GM18861 (cell line): ENCODE measurements around the gene SRP9.
"Not testable (repeated sequence)": the region's sequence is repeated elsewhere in the genome, so short reads cannot be mapped to it uniquely, and the experiment has no call there.

Experiments
- ATAC-seq: cut with Tn5 transposase; IDR thresholded peaks from one replicate; pipeline ENCODE4 v1.9.1; 2021; ENCODE audit not compliant: unreplicated experiment

Gene SRP9

GRCh38 chr1:225813214-225813964, 35.8 kb downstream of the SRP9 start:
- ATAC-seq, result no peak

DNA sequence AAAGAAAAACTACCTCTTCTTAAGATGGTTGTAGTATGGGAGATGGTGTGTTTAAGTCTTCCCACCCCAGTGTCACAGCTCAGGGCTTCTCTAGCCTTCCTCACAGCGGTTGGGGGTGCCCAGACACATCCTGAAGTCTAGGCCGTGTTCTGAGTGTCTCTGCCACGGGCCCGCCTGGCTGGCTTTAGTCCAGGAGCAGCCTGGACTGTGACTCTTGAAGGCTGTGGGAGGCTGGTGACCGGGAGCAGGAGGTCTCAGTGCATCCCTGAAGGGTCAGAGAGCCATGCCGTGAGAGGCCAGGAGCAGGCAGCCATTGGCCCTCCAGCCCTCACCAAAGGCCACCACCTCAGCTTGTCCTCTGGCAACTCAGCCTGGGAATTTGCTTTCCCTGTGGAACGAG, 36.8 kb downstream of the SRP9 start:
- ATAC-seq, result no peak

- not testable (repeated sequence) for ATAC-seq
These were observed 37.5 kb downstream of the SRP9 start for GRCh38 chr1:225815090-225815489.

- ATAC-seq, result no peak
These were observed 38.0 kb downstream of the SRP9 start for GRCh38 chr1:225815526-225816178.

- no peak for ATAC-seq
These were observed 39.3 kb downstream of the SRP9 start for GRCh38 chr1:225816643-225817538.

DNA sequence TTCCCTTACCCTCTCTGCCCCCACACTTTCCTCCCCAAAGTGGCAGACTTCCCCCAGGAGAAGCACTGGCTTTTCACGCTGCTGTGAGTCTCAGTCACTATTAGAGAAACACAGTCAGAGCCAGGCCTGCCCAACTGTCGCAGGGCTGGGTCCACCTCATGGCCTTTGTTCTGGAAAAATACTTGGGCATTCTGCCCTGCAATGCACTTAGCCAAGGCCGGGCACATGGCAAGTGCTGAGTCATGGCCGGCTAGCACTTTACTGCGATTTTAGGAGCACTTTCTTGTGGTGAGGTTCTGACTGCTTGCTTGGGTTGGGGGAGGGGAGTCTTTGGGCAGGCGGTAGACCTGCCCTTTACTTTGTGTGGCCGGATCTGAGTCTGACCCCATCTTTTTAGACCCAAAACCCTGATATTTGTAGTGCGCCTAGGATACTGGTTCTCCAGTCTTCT, 40.0 kb downstream of the SRP9 start:
- no peak for ATAC-seq

DNA sequence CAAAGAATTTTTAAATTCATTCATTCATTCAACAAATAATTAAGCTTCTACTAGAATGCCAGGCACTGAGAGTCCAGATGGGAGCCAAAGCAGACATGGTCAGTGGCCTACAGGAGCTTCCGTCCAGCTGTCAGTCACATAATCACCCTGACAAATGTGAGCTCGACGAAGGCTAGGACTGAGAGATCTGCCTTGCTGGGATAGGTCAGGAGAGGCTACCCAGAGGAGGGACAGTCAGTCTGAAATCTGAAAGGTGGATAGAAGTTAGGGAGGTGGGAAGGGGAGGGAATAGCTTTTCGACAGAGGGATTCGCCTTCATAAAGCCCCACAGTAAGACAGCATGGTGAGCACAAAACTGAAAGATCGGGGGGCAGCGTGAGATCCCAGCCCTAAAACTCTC, 40.6 kb downstream of the SRP9 start:
- no peak for ATAC-seq

DNA sequence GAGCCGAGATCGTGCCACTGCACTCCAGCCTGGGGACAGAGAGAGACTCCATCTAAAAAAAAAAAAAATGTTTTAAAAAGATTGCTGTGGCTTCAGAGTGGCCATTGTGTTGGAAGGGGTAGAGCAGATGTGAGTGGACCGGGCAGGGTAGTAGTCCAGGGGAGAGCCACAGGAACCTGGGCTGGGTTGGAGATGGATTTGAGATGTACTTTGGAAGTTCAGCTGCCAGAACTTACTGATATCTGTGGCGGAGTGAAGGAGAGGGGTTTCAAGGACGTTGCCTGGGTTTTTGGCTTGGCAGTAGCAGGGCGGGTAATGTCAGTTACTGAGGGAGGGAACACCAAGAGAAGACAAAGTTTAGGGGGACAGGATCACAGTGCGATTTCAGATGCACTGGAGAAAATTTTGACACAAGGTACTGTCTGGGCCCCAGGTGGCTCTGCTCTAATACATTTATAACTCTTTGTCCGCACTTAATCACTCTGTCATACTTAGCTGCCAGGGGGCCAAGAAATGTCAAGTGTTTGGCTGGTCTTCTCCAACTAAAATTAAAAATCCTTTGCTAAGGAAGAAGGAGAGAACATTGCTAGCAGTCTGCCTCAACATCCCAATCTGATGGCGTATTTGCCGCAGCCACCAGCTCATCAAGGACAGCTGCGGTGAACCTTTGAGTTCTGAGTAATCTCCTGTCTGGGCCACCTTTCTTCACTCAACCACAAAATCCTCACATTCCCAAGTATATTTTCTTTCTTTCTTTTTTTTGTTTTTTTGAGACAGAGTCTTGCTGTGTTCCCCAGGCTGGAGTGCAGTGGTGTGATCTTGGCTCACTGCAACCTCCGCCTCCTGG, 41.9 kb downstream of the SRP9 start:
- ATAC-seq, result no peak

DNA sequence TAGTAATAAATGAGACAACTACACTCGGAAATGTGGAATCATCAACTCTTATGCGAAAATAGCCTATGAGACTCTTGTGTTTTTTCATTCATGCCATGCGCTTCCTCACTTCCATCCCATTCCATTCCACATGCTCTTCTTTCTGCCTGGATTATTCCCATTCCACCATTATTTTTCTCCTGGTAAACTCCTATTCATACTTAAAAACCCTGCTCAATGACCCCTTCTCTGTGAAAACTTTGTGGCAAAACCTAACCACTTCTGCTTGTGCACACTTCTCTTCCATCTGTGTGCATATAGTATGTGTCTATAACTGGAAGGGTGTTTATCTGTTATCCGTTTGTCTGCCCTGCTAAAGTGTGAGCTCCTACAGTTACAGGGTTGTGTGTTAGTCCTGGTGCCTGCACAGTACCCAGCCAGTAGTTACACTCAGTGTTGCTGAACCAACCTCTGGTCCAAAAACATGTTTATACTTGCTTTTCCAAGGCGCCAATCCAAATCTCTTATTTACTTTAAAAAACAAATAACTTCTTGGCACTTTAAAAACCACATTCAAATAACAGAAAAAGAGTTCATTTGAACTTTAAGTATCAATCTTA, 43.0 kb downstream of the SRP9 start:
- no peak for ATAC-seq

DNA sequence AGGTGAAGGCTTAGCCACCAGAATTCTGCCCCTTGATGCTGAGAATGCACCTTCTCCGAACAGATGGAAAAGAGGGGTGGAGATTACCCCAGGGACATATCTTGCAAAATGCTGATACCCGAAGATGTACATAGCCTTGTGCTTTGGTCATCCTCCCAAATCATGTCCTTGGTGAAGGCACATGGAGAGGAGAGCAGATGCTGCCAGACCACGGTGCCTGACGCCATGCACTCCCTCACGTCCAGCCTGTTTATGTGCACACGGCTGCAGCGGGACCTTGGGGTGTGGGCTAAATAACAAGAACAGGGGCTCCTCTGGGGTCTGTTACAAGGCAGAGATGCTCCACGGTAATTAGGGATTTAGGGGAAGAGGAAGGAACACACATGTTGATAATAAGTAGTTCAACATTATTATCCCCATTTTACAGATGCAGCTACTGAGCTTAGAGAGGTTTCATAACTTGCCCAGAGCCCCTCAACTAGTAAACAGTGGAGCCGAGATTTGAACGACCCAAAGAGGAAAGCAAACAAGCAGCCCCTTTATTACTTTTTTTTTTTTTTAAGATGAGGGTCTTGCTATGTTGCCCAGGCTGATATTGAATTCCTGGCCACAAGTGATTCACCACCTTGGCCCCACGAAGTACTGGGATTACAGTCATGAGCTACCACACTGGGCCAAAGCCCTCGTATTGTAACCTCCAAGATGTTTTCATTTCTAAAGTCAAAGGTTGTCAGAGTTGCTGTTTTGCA, 45.2 kb downstream of the SRP9 start:
- ATAC-seq, result no peak

DNA sequence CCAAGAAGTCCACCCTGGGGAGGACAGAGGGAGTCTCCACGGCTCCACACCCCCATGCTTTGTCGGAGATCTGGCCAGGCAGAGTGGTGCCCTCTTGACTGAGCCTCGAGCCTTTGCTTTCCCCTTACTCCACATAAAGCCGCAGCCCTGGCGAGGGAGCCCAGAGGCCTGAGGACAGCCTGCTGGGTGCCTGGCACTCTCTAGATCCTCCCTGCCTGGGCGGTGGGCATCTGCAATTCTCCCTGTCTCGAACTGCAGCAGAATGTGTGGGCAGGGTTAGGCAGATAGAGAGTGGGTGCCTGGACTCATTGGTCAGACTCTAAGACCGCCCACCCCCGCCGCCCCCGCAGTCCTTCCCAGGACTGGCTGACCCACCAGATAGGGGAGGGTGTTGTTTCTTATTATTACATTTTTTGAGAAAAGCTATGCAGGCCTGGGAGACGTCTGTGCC, 46.2 kb downstream of the SRP9 start:
- ATAC-seq, result no peak

DNA sequence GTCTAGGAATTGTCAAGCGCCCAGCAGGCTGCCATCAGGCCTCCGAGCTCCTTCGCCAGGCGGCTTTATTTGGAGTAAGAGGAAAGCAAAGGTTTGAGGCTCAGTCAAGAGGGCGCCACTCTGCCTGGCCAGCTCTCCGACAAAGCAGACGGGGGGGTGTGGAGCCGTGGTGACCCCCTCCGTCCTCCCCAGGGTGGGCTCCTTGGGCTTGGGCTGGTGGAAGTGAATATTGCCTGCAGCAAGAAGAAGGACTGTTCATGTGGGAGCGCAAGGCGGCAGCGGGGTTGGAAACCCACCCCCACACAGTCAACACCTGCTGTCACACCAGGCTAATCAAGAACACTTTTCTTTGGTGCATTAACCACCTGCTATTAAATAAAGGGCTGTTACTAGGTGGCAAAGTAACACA, 46.9 kb downstream of the SRP9 start:
- ATAC-seq, result no peak

DNA sequence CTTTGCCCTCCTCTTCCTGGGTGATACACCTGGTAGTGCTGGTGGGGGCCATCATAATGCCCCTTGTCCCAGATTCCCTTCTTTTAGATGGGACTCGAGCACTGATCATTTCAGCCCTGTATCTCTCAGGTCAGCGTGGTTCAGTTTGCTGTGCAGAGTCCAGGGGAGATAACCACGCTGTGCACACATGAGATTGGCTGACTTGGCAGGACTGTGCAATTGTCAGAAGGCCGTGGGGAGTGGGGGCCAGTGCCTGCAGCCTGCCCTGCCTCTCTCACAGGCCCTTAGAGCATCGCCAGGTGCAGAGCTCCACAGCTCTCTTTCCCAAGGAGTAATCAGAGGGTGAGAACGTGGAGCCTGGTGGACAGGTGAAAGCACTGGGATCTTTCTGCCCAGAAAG, 47.5 kb downstream of the SRP9 start:
- ATAC-seq, result no peak

DNA sequence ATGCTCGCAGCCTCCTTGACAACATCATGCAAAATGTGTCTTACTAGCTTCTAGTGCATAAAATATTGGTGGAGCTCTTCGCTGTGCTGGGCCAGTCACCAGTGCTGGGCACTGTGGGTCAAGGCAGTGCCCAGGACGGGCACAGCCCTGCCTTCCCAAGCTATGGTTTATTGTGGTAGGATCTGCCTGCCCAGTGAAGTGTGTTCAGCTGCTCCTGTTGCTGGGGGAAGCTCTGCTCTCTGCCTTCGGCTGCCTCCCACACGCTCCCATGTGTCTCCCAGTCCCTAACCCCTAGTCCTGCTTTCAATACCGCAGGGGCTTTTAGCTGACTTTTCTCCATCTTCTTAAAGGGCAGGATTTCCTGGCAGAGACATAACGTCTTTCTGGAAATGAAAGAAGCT, 48.0 kb downstream of the SRP9 start:
- ATAC-seq, result no peak

- no peak for ATAC-seq
These were observed 49.5 kb downstream of the SRP9 start for GRCh38 chr1:225827076-225827475.

DNA sequence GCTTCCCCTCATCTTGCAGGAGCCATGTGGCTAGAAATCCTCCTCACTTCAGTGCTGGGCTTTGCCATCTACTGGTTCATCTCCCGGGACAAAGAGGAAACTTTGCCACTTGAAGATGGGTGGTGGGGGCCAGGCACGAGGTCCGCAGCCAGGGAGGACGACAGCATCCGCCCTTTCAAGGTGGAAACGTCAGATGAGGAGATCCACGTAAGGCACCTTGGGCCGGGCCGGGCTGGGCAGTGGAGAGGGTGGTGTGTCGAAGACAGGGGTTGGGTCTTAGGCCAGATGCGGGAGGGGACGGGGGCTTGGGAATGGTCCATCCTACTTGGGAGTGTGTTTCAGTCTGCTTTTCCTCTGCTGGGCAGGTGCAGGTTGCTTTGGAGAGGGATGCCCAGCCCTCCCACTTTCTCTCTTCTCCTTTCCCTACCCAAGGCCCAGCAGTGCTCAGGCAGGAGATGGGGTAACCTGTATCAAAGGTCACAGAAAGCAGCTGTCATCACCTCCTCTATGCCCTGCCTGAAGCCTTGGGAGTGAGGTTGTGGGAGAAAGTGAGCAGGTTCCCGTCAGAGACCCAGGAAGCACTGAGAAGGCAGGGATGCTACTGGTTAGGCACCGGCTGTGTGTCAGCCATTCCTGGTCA, 51.2 kb downstream of the SRP9 start:
- ATAC-seq, result no peak

DNA sequence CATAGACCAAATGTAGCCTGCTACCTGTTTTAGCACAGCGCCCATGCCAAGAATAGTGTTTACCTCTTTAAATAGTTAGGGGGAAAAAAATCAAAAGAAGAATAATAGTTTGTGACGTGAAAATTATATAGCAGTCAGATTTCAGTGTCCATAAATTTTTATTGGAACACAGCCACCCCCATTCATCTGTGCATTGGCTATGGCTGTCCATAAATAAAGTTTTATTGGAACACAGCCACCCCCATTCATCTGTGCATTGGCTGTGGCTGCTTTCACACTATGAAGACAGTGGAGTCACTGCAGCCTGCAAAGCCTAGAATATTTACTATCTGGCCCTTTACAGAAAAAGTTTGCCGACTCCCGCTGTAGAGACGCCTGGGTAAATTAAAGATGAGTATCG, 53.2 kb downstream of the SRP9 start:
- ATAC-seq, result no peak

DNA sequence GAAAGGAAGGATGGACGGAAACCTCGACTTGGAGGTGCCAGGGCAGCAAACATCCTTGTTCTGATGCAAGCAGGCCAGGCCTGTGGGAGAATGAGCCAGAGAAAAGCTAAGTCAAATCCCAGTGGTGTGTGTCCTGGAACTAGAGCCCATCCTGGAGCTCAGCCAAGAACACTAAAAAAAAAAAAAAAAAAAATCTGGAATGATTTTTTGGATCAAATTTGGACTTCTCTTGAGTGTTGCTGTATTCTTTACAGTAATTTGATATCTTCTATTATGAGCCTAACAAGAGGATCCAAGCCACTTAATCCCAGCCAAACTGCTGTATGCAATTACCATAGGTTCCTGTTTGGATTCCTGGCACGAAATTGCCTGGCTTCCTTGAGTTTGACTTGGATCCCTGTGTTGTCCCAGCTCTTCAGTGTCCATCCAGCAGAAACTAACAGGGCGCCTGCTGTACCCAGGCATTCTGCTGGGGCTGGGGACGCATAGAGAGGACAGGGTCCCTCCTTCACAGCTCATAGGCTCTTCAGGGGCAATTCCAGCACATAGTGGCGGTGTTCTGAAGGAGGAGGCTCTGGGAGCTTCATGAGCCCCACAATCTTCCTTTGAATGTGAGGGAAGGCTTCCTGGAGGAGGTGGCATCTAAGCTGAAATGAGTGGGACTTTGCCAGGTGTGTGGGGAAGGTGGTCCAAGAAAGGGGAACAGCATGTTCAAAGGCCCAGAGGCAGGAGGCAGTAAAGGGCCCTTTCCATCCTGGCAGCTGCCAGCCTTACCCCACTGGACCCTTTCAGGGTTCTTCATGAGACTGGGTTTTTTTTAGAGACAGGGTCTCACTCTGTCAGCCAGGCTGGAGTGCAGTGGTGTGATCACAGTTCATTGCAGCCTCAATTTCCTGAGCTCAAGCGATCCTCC, 57.0 kb downstream of the SRP9 start:
- ATAC-seq, result no peak
